Neural crest cell (in vitro differentiated cells): ENCODE measurements around the gene PEPD. TPM values are rescaled to one million over a fixed set of nuclear protein-coding genes. Genes with fewer than 3 reads are reported as not detected.

Source experiments
- DNase-seq: peaks from one replicate; pipeline ENCODE4 v3.0.0; 2021; ENCODE audit warnings: low read depth, mixed read lengths, low spot score
- H3K27ac Mint-ChIP-seq: one replicate; pipeline ENCODE4 v1.8.0; 2021; ENCODE audit warnings: mild to moderate bottlenecking, mixed read lengths; ENCODE audit not compliant: unreplicated experiment
- H3K27me3 Mint-ChIP-seq: 2 replicates; pipeline ENCODE4 v1.8.0; 2021; ENCODE audit warnings: low read depth, mild to moderate bottlenecking, mixed read lengths
- H3K36me3 Mint-ChIP-seq: 2 replicates; pipeline ENCODE4 v1.8.0; 2021; ENCODE audit warnings: low read depth, mild to moderate bottlenecking, mixed read lengths
- H3K4me1 Mint-ChIP-seq: 2 replicates; pipeline ENCODE4 v1.8.0; 2021; ENCODE audit warnings: mixed read lengths
- H3K4me3 Mint-ChIP-seq: one replicate; pipeline ENCODE4 v1.8.0; 2021; ENCODE audit warnings: mild to moderate bottlenecking, mixed read lengths
- H3K9me3 Mint-ChIP-seq: 2 replicates; pipeline ENCODE4 v1.8.0; 2021; ENCODE audit warnings: mixed read lengths
- CTCF ChIP-seq: fragments of 200-600 bp; sonication (generic); conservative IDR thresholded peaks from 2 replicates; pipeline ENCODE4 v1.5.0; 2021; ENCODE audit warnings: antibody characterized with exemption, mild to moderate bottlenecking
- total RNA-seq: library from RNA; stranded (reverse); gene quantifications from 2 replicates; pipeline ENCODE4 v1.2.1, GENCODE V29; 2021

Gene PEPD
- total RNA-seq, 1 donor from 2014 or later: 39.0 TPM

GRCh38 chr19:33412601-33413425 lies 108.8 kb downstream of the PEPD start:
- Mint-ChIP-seq H3K27ac (no peak overlapping the region), H3K36me3 (no peaks in the 10 kb centered on the region), H3K9me3 (no peaks in the 10 kb centered on the region), H3K4me3 (no peak overlapping the region), H3K4me1 (peaks cover 5% of the 10 kb centered on the region), H3K27me3 (no peaks in the 10 kb centered on the region)
- no peak for TF ChIP-seq CTCF
- DNase-seq: no peak

GRCh38 chr19:33411621-33412180 lies 109.9 kb downstream of the PEPD start:
- Mint-ChIP-seq H3K36me3 (no peaks in the 10 kb centered on the region), H3K4me1 (peaks cover 4% of the 10 kb centered on the region), H3K4me3 (no peak overlapping the region), H3K27me3 (no peaks in the 10 kb centered on the region), H3K9me3 (no peaks in the 10 kb centered on the region), H3K27ac (no peak overlapping the region)
- no peak for TF ChIP-seq CTCF
- DNase-seq: no peak

- Mint-ChIP-seq H3K4me3 (no peak overlapping the region), H3K36me3 (no peaks in the 10 kb centered on the region), H3K4me1 (no peaks in the 10 kb centered on the region), H3K27ac (no peak overlapping the region), H3K27me3 (no peaks in the 10 kb centered on the region), H3K9me3 (no peaks in the 10 kb centered on the region)
- TF ChIP-seq CTCF: no peak
- no peak for DNase-seq
These were observed 110.6 kb downstream of the PEPD start for GRCh38 chr19:33410915-33411401.

GRCh38 chr19:33409906-33410685 lies 111.5 kb downstream of the PEPD start:
- Mint-ChIP-seq H3K27me3 (no peaks in the 10 kb centered on the region), H3K36me3 (no peaks in the 10 kb centered on the region), H3K4me3 (no peak overlapping the region), H3K9me3 (no peaks in the 10 kb centered on the region), H3K27ac (no peak overlapping the region), H3K4me1 (no peaks in the 10 kb centered on the region)
- TF ChIP-seq CTCF: no peak
- DNase-seq: no peak

GRCh38 chr19:33408538-33409434 lies 112.8 kb downstream of the PEPD start:
- Mint-ChIP-seq H3K27me3 (no peaks in the 10 kb centered on the region), H3K36me3 (no peaks in the 10 kb centered on the region), H3K4me1 (no peaks in the 10 kb centered on the region), H3K27ac (no peak overlapping the region), H3K4me3 (no peak overlapping the region), H3K9me3 (no peaks in the 10 kb centered on the region)
- DNase-seq: no peak
- no peak for TF ChIP-seq CTCF
